GM21825 (cell line): Measurements from ENCODE around the gene ARL5A.
"Not testable (repeated sequence)": the region's sequence is repeated elsewhere in the genome, so short reads cannot be mapped to it uniquely, and the experiment has no call there.

Experiments used
- ATAC-seq: cut with Tn5 transposase; IDR thresholded peaks from one replicate; pipeline ENCODE4 v1.9.1; 2021; ENCODE audit warnings: mild to moderate bottlenecking, moderate library complexity; ENCODE audit not compliant: unreplicated experiment

Gene ARL5A

GRCh38 chr2:151796774-151797173 lies 31.4 kb downstream of the ARL5A start:
- no peak for ATAC-seq

GRCh38 chr2:151795646-151796240 lies 32.5 kb downstream of the ARL5A start:
- no peak for ATAC-seq

DNA sequence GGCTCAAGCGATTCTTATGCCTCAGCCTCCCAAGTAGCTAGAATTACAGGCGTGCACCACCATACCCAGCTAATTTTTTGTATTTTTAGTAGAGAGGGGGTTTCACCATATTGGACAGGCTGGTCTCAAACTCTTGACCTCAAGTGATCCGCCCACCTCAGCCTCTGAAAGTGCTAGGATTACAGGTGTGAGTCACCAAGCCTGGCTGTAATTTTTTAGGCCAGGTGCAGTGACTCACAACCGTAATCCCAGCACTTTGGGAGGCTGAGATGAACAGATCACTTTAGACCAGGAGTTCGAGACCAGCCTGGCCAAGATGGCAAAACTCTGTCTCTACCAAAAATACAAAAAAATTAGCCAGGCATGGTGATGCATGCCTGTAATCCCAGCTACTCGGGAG lies 33.8 kb downstream of the ARL5A start:
- ATAC-seq = not testable (repeated sequence)

DNA sequence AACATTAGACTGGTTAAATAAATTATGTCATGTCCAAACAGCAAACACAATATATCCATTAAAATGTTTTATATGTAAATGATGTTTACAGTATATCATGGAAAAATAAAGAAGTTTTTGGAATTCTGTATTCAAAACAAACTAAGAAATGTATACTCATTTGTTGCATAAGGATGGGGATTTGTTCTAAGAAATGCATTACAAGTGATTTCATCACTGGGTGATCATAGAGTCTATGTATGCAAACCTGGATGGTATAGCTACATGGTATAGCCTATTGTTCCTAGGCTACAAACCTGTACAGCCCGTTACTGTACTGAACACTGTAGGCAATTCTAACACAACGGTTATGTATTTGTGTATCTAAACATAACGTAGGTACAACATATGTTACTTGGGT lies 35.1 kb downstream of the ARL5A start:
- no peak for ATAC-seq

DNA sequence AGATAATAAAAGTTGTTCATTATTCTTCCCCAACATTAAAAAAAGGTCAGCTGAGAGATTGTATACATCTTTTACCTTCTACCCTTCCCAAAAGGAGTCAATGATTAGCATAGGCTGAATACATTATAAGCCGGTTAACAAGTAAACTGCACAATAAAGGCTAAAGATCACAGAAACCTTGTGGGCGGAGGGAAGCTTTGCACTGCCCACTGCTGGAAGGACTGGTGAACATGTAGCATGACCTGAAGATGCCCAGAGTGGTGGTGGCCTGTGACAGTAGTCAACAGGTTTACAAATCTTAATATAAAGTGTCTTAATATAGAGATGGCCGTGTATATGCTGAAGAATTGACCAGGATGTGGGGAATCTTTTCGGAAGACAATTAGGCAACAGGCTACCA lies 35.6 kb downstream of the ARL5A start:
- no peak for ATAC-seq

GRCh38 chr2:151791545-151791944 lies 36.7 kb downstream of the ARL5A start:
- ATAC-seq = no peak

- ATAC-seq = no peak
These were observed 37.5 kb downstream of the ARL5A start for GRCh38 chr2:151790689-151791088.

GRCh38 chr2:151789055-151789834 lies 39.0 kb downstream of the ARL5A start:
- no peak for ATAC-seq

DNA sequence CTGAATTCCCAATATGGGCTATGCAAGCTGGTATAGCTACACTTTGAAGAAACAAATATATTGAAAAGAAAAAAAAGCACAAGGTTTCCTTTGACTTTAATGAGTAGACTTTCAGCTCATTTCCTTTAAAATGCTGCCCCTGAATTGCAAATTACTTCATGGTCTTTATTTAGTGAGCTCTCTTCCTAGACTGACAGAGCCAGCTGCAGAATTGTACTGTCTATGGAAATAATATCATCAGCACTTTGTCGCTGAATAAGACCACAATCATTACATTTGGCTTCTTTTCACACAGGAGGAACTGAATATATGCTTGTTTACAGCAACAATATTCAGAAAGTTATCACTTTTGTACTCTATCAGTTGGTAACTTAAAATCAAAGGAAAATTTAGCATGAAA lies 41.7 kb downstream of the ARL5A start:
- no peak for ATAC-seq

DNA sequence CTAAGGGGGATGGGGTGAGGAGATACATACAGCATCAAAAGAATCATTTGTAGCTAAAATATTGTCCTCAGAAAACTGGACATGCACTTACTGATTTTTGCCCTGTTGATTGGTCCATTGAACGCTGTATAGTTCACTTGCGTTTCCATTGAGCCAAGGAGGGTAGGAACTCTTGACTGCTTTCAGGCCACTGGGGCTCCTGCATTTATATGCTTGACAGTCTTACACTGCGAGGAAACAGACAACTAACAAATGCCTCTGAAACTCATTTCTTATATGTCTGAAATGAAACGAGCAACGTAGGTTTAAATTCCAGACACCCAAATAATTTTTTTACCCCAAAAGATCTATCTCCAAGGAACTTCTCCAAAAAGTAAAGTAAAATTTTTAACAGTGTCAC lies 42.1 kb downstream of the ARL5A start:
- ATAC-seq = no peak

GRCh38 chr2:151783133-151783520 lies 45.1 kb downstream of the ARL5A start:
- ATAC-seq = no peak

- no peak for ATAC-seq
These were observed 45.7 kb downstream of the ARL5A start for GRCh38 chr2:151782378-151783132.

GRCh38 chr2:151781642-151782041 lies 46.6 kb downstream of the ARL5A start:
- no peak for ATAC-seq

- ATAC-seq = no peak
These were observed 47.3 kb downstream of the ARL5A start for GRCh38 chr2:151780938-151781337.

DNA sequence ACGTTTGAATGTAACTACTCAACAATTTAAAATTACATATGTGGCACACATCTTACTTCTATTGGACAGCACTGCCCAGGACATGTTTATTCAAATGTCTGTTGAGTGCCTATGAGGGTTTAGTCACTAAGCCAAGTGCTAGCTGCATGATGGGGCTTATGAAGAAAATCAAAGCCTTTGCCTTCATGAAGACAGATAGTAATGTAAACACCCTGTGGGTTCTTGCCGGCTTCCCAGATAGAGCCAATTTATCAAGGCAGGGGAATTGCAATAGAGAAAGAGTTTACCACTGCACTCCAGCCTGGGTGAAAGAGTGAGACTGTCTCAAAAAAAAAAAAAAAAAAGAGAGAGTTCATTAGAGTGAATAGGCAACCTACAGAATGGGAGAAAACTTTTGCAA lies 50.3 kb downstream of the ARL5A start:
- ATAC-seq = no peak

DNA sequence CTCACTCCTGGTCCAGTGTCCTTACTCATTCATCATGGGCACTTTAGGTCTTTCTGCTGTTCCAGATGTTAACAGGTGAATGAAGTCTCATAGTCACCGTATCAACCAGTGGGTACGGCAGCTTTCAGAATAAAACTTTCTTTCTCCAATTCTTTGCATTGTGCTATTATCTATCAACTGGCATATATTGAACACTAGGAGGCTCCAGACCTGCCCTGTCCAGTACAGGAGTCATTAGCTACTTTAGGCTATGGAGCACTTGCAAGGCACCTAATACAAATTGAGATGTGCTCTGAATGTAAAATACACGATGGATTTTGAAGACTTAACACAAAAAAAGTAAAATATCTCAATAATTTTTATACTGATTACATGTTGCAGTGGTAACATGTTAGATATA lies 50.7 kb downstream of the ARL5A start:
- ATAC-seq = no peak

DNA sequence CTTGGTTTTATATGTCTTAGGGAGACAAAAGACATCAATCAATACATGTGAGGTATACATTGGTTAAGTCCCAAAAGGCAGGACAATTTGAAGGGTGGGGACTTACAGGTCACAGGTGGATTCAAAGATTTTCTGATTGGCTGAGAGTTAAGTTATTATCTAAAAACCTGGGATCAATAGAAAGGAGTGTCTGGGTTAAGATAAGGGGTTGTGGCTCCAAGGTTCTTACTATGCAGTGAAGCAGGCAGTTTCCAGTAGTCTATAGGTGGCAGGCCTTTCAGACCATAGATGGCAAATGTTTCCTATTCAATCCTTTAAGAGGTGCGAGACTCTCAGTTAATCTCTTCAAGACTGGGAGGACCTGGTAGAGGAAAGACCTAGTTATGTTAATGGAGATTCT lies 51.9 kb downstream of the ARL5A start:
- ATAC-seq = no peak

DNA sequence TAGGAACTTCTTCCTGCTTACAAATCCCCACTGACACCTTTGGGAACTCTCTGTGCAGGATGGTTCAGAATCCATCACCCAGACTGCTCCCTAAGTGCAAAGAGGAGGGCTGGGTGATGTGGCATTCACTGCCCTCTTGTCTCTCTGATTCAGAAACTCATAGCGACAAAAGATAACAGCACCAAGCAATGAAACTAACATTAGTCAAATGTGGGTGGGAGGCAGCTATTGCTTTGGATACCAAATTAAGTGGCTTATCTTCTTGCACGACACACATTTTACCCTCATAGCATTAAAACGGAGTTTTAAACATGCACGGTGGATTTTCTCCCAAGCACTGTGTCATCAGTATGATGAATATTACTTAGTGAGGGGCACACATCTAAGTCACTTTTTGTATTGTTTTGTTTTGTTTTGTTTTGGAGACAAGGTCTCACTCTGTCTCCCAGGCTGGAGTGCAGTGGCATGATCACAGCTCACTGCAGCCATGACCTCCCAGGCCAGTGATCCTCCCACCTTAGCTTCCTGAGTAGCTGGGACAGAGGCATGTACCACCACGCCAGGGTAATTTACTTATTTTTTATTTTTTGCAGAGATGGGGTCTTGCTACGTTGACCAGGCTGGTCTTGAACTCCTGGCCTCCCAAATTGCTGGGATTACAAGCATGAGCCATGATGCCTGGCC lies 53.0 kb downstream of the ARL5A start:
- ATAC-seq = no peak

GRCh38 chr2:151774506-151774905 lies 53.7 kb downstream of the ARL5A start:
- ATAC-seq = no peak

- ATAC-seq = peak; percentile 97
These were observed 56.4 kb downstream of the ARL5A start for GRCh38 chr2:151771599-151772358.

- no peak for ATAC-seq
These were observed 57.2 kb downstream of the ARL5A start for GRCh38 chr2:151770995-151771394.
